ENCODE data around the gene ZNF652. TPM values are rescaled to one million over a fixed set of nuclear protein-coding genes. Genes with fewer than 3 reads are reported as not detected.

Gene ZNF652
- total and polyA plus RNA-seq, 11 donors = 7.2 to 24.5 (median 20.3) TPM

DNA sequence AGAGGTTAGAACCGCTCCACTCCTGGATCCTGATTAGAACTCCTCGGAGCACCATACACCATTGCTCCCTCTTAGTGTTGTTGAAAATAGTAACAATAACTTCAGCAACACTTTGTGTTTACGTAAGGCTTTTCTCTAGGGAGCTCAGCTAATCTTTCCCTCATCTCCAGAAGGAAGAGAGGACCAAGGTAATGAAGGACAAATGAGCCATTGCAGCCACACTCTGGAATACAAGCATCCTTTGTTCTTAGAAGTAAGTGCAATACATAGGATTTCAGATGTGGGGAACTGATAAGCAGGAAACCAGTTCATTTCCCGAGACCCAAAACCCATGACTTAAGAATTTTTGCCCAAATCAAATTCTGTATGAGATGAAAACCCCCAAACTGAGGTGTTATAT, 22.9 kb upstream of the ZNF652 start:
- ATAC-seq = no peak

GRCh38 chr17:49383060-49383459, 21.0 kb upstream of the ZNF652 start:
- Histone ChIP-seq H3K36me3 (no peaks in the 10 kb centered on the region), H3K27me3 (no peaks in the 10 kb centered on the region), H3K9me3 (no peaks in the 10 kb centered on the region), H3K4me1 (peaks cover 0 to 8% (median 0%) of the 10 kb centered on the region in 12 donors), H3K27ac (peak overlapping the region in 1 of 12 donors; percentile 56), H3K4me3 (no peak overlapping the region)
- intact Hi-C loops (cut with DNase I) = no loop called here
- WGBS, 4 donors = 82 to 86% (median 82%) methylated on average over 8 to 10 of the region's 10 CpGs
- no peak for DNase-seq
- TF ChIP-seq POLR2A (IDR thresholded peaks at IDR 0.05) = no peak
- TF ChIP-seq, protein P1, sequence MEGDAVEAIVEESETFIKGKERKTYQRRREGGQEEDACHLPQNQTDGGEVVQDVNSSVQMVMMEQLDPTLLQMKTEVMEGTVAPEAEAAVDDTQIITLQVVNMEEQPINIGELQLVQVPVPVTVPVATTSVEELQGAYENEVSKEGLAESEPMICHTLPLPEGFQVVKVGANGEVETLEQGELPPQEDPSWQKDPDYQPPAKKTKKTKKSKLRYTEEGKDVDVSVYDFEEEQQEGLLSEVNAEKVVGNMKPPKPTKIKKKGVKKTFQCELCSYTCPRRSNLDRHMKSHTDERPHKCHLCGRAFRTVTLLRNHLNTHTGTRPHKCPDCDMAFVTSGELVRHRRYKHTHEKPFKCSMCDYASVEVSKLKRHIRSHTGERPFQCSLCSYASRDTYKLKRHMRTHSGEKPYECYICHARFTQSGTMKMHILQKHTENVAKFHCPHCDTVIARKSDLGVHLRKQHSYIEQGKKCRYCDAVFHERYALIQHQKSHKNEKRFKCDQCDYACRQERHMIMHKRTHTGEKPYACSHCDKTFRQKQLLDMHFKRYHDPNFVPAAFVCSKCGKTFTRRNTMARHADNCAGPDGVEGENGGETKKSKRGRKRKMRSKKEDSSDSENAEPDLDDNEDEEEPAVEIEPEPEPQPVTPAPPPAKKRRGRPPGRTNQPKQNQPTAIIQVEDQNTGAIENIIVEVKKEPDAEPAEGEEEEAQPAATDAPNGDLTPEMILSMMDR (IDR thresholded peaks at IDR 0.05) = no peak
- no peak for ATAC-seq

More for the DNA sequence above, 22.9 kb upstream of the ZNF652 start:
- Histone ChIP-seq H3K4me1 (peaks cover 0 to 27% (median 0%) of the 10 kb centered on the region in 12 donors), H3K27me3 (no peaks in the 10 kb centered on the region), H3K4me3 (no peak overlapping the region), H3K36me3 (no peaks in the 10 kb centered on the region), H3K27ac (no peak overlapping the region), H3K9me3 (no peaks in the 10 kb centered on the region)
- TF ChIP-seq POLR2A (IDR thresholded peaks at IDR 0.05) = no peak
- TF ChIP-seq, protein P1 (IDR thresholded peaks at IDR 0.05) = no peak
- intact Hi-C loops (cut with DNase I) = no loop called here
- DNase-seq = no peak
- 86 to 90% (median 87%) methylated on average over 4 of the region's 4 CpGs for WGBS, 4 donors

GRCh38 chr17:49382556-49382955, 20.5 kb upstream of the ZNF652 start:
- ATAC-seq = peak in 2 of 4 donors; percentile 16 to 37
- DNase-seq = no peak
- no peak for TF ChIP-seq POLR2A (IDR thresholded peaks at IDR 0.05)
- TF ChIP-seq, protein P1 (IDR thresholded peaks at IDR 0.05) = no peak
- WGBS, 4 donors = 51 to 70% (median 59%) methylated on average over 6 to 7 of the region's 7 CpGs
- no peak overlapping the region for H3K4me3 ChIP-seq
- no peaks in the 10 kb centered on the region for H3K9me3 ChIP-seq
- peaks cover 0 to 3% (median 0%) of the 10 kb centered on the region in 12 donors for H3K4me1 ChIP-seq
- H3K27ac ChIP-seq = peak overlapping the region in 1 of 12 donors; percentile 56
- H3K27me3 ChIP-seq = no peaks in the 10 kb centered on the region
- intact Hi-C loops (cut with DNase I) = no loop called here
- no peaks in the 10 kb centered on the region for H3K36me3 ChIP-seq

DNA sequence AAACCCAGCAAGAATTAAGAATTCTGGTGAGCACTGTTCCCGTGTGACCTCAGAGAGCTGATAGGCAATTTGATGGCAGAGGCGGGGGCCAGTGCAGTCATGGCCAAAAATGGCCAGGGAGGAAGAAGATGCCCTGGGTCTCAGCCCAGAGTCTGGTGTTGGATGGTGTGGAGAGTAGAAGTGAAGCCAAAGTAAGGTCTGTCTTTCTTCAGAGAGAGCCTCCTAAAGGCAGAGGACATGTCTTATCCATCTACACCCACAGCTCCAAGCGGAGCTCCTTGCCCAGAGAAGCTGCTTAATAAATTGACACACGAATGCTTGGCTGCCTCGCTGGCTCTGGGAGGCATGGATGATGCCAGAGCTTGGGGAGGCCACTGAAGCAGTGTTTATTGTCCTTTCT, 19.7 kb upstream of the ZNF652 start:
- ATAC-seq = no peak
- no peaks in the 10 kb centered on the region for H3K9me3 ChIP-seq

More for the DNA sequence above, 19.7 kb upstream of the ZNF652 start:
- intact Hi-C loops (cut with DNase I) = no loop called here
- no peak for DNase-seq
- H3K4me1 ChIP-seq = no peaks in the 10 kb centered on the region
- no peak overlapping the region for H3K4me3 ChIP-seq
- WGBS, 4 donors = 79 to 82% (median 81%) methylated on average over 5 of the region's 5 CpGs
- no peaks in the 10 kb centered on the region for H3K27me3 ChIP-seq
- TF ChIP-seq, protein P1 (IDR thresholded peaks at IDR 0.05) = no peak
- no peak for TF ChIP-seq POLR2A (IDR thresholded peaks at IDR 0.05)
- peak overlapping the region in 1 of 12 donors; percentile 76 for H3K27ac ChIP-seq
- no peaks in the 10 kb centered on the region for H3K36me3 ChIP-seq
